Measurements from ENCODE around the gene ZNF699. TPM values are rescaled to one million over a fixed set of nuclear protein-coding genes. Genes with fewer than 3 reads are reported as not detected.
"Not testable (repeated sequence)": the region's sequence is repeated elsewhere in the genome, so short reads cannot be mapped to it uniquely, and the experiment has no call there.

The ZNF699 gene
- total RNA-seq, 4 donors from 2014 or later: 14.2 to 19.1 (median 14.8) TPM

DNA sequence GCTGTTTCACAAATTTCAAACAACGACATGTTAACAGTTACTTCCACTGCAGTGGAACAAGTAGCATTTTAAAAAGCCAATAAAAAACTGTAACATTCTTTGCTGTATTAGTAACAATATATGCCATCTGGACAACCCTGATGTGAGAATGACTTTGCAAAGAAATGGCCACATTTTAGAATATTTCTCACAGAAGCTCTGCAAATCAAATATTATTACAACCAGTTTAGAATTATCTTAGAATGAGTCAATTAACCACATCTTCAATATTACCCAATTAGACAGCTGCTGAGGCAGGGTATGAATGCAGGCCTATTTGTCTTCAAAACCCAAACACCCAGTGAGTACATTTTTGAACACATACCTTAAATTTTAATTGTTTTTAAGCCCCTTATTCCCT is 3.2 kb downstream of the ZNF699 start:
- H3K27ac ChIP-seq (replicated peaks in 1 of 4): no peak overlapping the region
- intact Hi-C loops (cut with DNase I): loop anchor here (5.0 kb wide), 2 partner anchors 131 to 164 kb away; partner anchors contain the start of genes ZNF266 and ZNF317
- H3K27me3 ChIP-seq: no peaks in the 10 kb centered on the region
- H3K9me3 ChIP-seq: peaks cover 0 to 22% (median 9%) of the 10 kb centered on the region in 4 donors
- H3K4me3 ChIP-seq: no peak overlapping the region
- WGBS: 95% methylated on average over 1 of the region's 1 CpG
- no peak for DNase-seq (ENCODE audit: extremely low spot score)
- peaks cover 7 to 29% (median 24%) of the 10 kb centered on the region in 4 donors for H3K4me1 ChIP-seq
- TF ChIP-seq POLR2A (IDR thresholded peaks at IDR 0.05; ENCODE audit: low read depth): no peak
- TF ChIP-seq EP300 (IDR thresholded peaks at IDR 0.05): no peak
- TF ChIP-seq, protein P1, sequence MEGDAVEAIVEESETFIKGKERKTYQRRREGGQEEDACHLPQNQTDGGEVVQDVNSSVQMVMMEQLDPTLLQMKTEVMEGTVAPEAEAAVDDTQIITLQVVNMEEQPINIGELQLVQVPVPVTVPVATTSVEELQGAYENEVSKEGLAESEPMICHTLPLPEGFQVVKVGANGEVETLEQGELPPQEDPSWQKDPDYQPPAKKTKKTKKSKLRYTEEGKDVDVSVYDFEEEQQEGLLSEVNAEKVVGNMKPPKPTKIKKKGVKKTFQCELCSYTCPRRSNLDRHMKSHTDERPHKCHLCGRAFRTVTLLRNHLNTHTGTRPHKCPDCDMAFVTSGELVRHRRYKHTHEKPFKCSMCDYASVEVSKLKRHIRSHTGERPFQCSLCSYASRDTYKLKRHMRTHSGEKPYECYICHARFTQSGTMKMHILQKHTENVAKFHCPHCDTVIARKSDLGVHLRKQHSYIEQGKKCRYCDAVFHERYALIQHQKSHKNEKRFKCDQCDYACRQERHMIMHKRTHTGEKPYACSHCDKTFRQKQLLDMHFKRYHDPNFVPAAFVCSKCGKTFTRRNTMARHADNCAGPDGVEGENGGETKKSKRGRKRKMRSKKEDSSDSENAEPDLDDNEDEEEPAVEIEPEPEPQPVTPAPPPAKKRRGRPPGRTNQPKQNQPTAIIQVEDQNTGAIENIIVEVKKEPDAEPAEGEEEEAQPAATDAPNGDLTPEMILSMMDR (IDR thresholded peaks at IDR 0.05): no peak
- no peak for TF ChIP-seq POLR2AphosphoS5 (IDR thresholded peaks at IDR 0.05)
- peaks cover 34 to 49% (median 36%) of the 10 kb centered on the region in 4 donors for H3K36me3 ChIP-seq

DNA sequence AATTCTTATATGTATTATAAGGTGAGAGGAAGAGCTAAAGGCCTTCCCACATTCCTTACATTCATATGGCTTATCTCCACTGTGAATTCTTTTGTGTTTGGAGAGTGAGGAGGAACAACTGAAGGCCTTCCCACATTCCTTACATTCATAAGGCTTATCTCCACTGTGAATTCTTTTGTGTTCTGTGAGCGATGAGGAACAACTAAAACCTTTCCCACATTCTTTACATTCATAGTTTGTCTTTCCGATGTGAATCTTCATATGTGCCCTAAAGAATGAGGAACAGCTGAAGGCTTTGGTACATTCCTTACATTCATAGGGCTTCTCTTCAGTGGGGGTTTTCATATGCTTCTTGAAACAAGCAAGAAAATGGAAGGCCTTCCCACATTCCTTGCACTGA is 13.3 kb downstream of the ZNF699 start:
- Histone ChIP-seq H3K9me3 (peaks cover 12 to 99% (median 97%) of the 10 kb centered on the region in 4 donors), H3K4me1 (no peaks in the 10 kb centered on the region), H3K4me3 (no peak overlapping the region), H3K27me3 (no peaks in the 10 kb centered on the region), H3K27ac (replicated peaks in 1 of 4) (no peak overlapping the region), H3K36me3 (peaks cover 64 to 100% (median 78%) of the 10 kb centered on the region in 4 donors)
- DNase-seq (ENCODE audit: extremely low spot score): no peak
- intact Hi-C loops (cut with DNase I): no loop called here
- TF ChIP-seq, protein P1 (IDR thresholded peaks at IDR 0.05): no peak
- TF ChIP-seq POLR2AphosphoS5 (IDR thresholded peaks at IDR 0.05) (no peak), EP300 (IDR thresholded peaks at IDR 0.05) (no peak), POLR2A (IDR thresholded peaks at IDR 0.05; ENCODE audit: low read depth) (no peak)
- WGBS: 98% methylated on average over 2 of the region's 2 CpGs

DNA sequence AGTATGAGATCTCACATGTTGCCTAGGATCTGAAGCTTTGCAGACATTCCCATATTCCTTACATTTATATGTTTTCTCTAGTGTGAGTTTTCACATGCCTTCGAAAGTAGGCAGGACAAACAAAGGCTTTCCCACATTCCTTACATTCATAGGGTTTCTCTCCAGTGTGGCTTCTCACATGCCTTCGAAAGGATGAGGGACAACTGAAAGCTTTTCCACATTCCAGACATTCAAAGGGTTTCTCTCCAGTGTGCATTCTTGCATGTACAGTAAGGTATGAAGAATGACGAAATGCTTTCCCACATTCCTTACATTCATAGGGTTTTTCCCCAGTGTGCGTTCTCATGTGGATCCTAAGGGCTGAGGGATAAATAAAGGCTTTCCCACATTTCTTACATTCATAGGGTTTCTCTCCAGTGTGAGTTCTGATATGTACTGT is 14.2 kb downstream of the ZNF699 start:
- Histone ChIP-seq H3K27ac (replicated peaks in 1 of 4) (no peak overlapping the region), H3K27me3 (no peaks in the 10 kb centered on the region), H3K4me3 (no peak overlapping the region), H3K4me1 (no peaks in the 10 kb centered on the region), H3K9me3 (peaks cover 12 to 100% (median 92%) of the 10 kb centered on the region in 4 donors), H3K36me3 (peaks cover 55 to 92% (median 69%) of the 10 kb centered on the region in 4 donors)
- intact Hi-C loops (cut with DNase I): no loop called here
- TF ChIP-seq EP300 (IDR thresholded peaks at IDR 0.05) (no peak), POLR2AphosphoS5 (IDR thresholded peaks at IDR 0.05) (no peak), POLR2A (IDR thresholded peaks at IDR 0.05; ENCODE audit: low read depth) (no peak)
- TF ChIP-seq, protein P1 (IDR thresholded peaks at IDR 0.05): no peak
- 96% methylated on average over 4 of the region's 4 CpGs for WGBS
- no peak for DNase-seq (ENCODE audit: extremely low spot score)

GRCh38 chr19:9289231-9289884 is 20.3 kb downstream of the ZNF699 start:
- DNase-seq (ENCODE audit: extremely low spot score): no peak
- Histone ChIP-seq H3K4me1 (no peaks in the 10 kb centered on the region), H3K27ac (replicated peaks in 1 of 4) (no peak overlapping the region), H3K27me3 (no peaks in the 10 kb centered on the region), H3K9me3 (peaks cover 0 to 95% (median 81%) of the 10 kb centered on the region in 4 donors), H3K4me3 (no peak overlapping the region), H3K36me3 (peaks cover 10 to 40% (median 20%) of the 10 kb centered on the region in 4 donors)
- 94% methylated on average over 2 of the region's 2 CpGs for WGBS
- intact Hi-C loops (cut with DNase I): loop anchor here (10.0 kb wide), 1 partner anchor 75 kb away; the partner anchor contains the start of gene ZNF177
- TF ChIP-seq POLR2A (IDR thresholded peaks at IDR 0.05; ENCODE audit: low read depth) (no peak), POLR2AphosphoS5 (IDR thresholded peaks at IDR 0.05) (no peak), EP300 (IDR thresholded peaks at IDR 0.05) (no peak)
- TF ChIP-seq, protein P1 (IDR thresholded peaks at IDR 0.05): no peak

DNA sequence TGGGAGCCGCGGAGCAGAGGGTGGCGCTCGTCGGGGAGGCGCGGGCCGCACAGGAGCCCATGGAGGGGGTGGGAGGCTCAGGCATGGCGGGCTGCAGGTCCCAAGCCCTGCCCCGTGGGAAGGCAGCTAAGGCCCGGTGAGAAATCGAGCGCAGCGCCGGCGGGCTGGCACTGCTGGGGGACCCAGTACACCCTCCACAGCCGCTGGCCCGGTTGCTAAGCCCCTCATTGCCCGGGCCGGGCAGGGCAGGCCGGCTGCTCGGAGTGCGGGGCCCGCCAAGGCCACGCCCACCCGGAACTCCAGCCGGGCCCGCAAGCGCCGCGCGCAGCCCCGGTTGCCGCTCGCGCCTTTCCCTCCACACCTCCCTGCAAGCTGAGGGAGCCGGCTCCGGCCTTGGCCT is 26.2 kb downstream of the ZNF699 start:
- peak overlapping the region in 2 of 4 donors; percentile 20 to 45 for H3K4me3 ChIP-seq
- H3K9me3 ChIP-seq: peaks cover 0 to 73% (median 54%) of the 10 kb centered on the region in 4 donors

More for the DNA sequence above, 26.2 kb downstream of the ZNF699 start:
- not testable (repeated sequence) for H3K27me3 ChIP-seq; DNase-seq (ENCODE audit: extremely low spot score); H3K4me1 ChIP-seq; H3K36me3 ChIP-seq; H3K27ac ChIP-seq (replicated peaks in 1 of 4)
- intact Hi-C loops (cut with DNase I): loop anchor here (10.0 kb wide), 1 partner anchor 81 kb away; the partner anchor contains the start of gene ZNF177
- WGBS: no CpG with 5 or more reads among the region's 38 CpGs
